HepG2 (cell line): Measurements from ENCODE around the gene ING2. TPM values are rescaled to one million over a fixed set of nuclear protein-coding genes. Genes with fewer than 3 reads are reported as not detected.

ENCODE experiments used
- ATAC-seq: fragments of 200-7000 bp; cut with Tn5 transposase; 3 replicates; pipeline ENCODE4 v1.9.1; 2020; ENCODE audit warnings: mild to moderate bottlenecking, moderate library complexity
- BruUV-seq: library from RNA; stranded (reverse); fragments of 400-500 nt; replicated peaks from 2 replicates; lab custom pipeline; 2021; lab: Mats Ljungman, UMichigan
- CTCF ChIA-PET: fragments of 300-600 bp; formaldehyde crosslinking; extraction: SDS; loops from one replicate; lab custom pipeline; 2021; ENCODE audit warnings: low total read pairs, inconsistent platforms, low intra/inter-chr PET ratio; lab: Yijun Ruan, JAX
- POLR2A ChIA-PET: fragments of 350-600 bp; sonication (Branson Sonifier 250); formaldehyde crosslinking; loops from one replicate; lab custom pipeline; 2020; ENCODE audit warnings: antibody characterized with exemption, inconsistent platforms; lab: Yijun Ruan, JAX
- DNase-seq: peaks from one replicate; pipeline ENCODE4 v3.0.0-alpha.2; 2015; ENCODE audit warnings: low spot score
- FAIRE-seq: peaks from 3 replicates; lab custom pipeline; 2011; peaks lifted over from hg19 to GRCh38; lab: Jason Lieb, UNC
- H2AFZ ChIP-seq: one replicate; pipeline ENCODE4 v1.6.1; 2011; ENCODE audit warnings: low read length, inconsistent platforms
- H3K27ac ChIP-seq: fragments of 300-600 bp; 3 replicates; pipeline ENCODE4 v1.8.0; 2011; ENCODE audit warnings: mixed run types, mild to moderate bottlenecking, mixed read lengths, low read length, inconsistent platforms; ENCODE audit not compliant: insufficient read depth; ENCODE audit errors: extremely low read length
- H3K27me3 ChIP-seq, 2 experiments: fragments of 200-600 bp in 1 of 2; 2 replicates in 1 of 2; 3 replicates in 1 of 2; pipeline versions ENCODE4 v1.6.0 to v1.8.0; 2011; ENCODE audit warnings: low read length in 2 of 2, mild to moderate bottlenecking in 2 of 2, moderate library complexity in 2 of 2, inconsistent platforms in 1 of 2; ENCODE audit not compliant: insufficient read depth in 2 of 2, control insufficient read depth in 1 of 2
- H3K36me3 ChIP-seq, 2 experiments: fragments of 200-600 bp in 1 of 2; replicated peaks in 1 of 2; 2 replicates in 1 of 2; 3 replicates in 1 of 2; pipeline versions ENCODE4 v1.5.1 to v1.8.0; 2011; ENCODE audit warnings: low read length in 2 of 2, inconsistent platforms in 1 of 2; ENCODE audit not compliant: insufficient read depth in 2 of 2, control insufficient read depth in 1 of 2
- H3K4me1 ChIP-seq: 2 replicates; pipeline ENCODE4 v1.5.1; 2012; ENCODE audit warnings: low read length, inconsistent platforms; ENCODE audit not compliant: insufficient read depth
- H3K4me2 ChIP-seq: 2 replicates; pipeline ENCODE4 v1.6.0; 2011; ENCODE audit warnings: low read depth, low read length, inconsistent platforms
- H3K4me3 ChIP-seq, 3 experiments: fragments of 200-600 bp in 1 of 3; sonication (generic), shearing (Covaris generic) in 1 of 3; replicated peaks in 1 of 3; 2 replicates each; pipeline ENCODE4 v1.5.1; 2011 to 2016; ENCODE audit warnings: low read length in 3 of 3, inconsistent platforms in 2 of 3, low read depth in 2 of 3, mild to moderate bottlenecking in 2 of 3, control low read depth in 1 of 3, mixed read lengths in 1 of 3; ENCODE audit not compliant: insufficient read depth in 1 of 3
- H3K79me2 ChIP-seq: one replicate; pipeline ENCODE4 v1.6.1; 2011; ENCODE audit warnings: low read length, inconsistent platforms; ENCODE audit not compliant: insufficient read depth
- H3K9ac ChIP-seq: 2 replicates; pipeline ENCODE4 v1.6.0; 2011; ENCODE audit warnings: mild to moderate bottlenecking, low read depth, low read length, inconsistent platforms; ENCODE audit not compliant: insufficient read depth
- H3K9me3 ChIP-seq: 2 replicates; pipeline ENCODE4 v1.5.1; 2012; ENCODE audit warnings: mild to moderate bottlenecking, low read length
- H4K20me1 ChIP-seq: 2 replicates; pipeline ENCODE4 v1.6.0; 2011; ENCODE audit warnings: inconsistent platforms, mild to moderate bottlenecking, low read length, moderate library complexity; ENCODE audit not compliant: insufficient read depth
- CENPX ChIP-seq: sonication (generic); formaldehyde crosslinking; IDR thresholded peaks from 2 replicates; pipeline ENCODE4 v1.9.0; 2021; ENCODE audit warnings: mild to moderate bottlenecking, missing genetic modification reagents, moderate library complexity
- CSRNP2 ChIP-seq: sonication (generic); formaldehyde crosslinking; conservative IDR thresholded peaks from 2 replicates; pipeline ENCODE4 v1.8.0; 2022; ENCODE audit warnings: low read depth, missing genetic modification reagents
- FOXJ3 ChIP-seq: sonication (generic); formaldehyde crosslinking; IDR thresholded peaks from 2 replicates; pipeline ENCODE4 v1.4.0; 2020; ENCODE audit warnings: missing genetic modification reagents, mild to moderate bottlenecking, borderline replicate concordance
- KAT7 ChIP-seq: IDR thresholded peaks from 2 replicates; pipeline ENCODE4 v1.6.1; 2018; ENCODE audit warnings: borderline replicate concordance, missing compliant biosample characterization
- MZF1 ChIP-seq: sonication (generic); formaldehyde crosslinking; IDR thresholded peaks from 2 replicates; pipeline ENCODE4 v1.8.1; 2023; ENCODE audit warnings: mild to moderate bottlenecking, missing genetic modification reagents, borderline replicate concordance
- RXRA ChIP-seq: sonication (generic); formaldehyde crosslinking; IDR thresholded peaks from 2 replicates; pipeline ENCODE4 v1.5.1; 2020; ENCODE audit warnings: missing genetic modification reagents
- SIN3A ChIP-seq: IDR thresholded peaks from 2 replicates; pipeline ENCODE4 v1.6.1; 2011; ENCODE audit warnings: low read depth, mild to moderate bottlenecking, control low read depth, low read length, borderline replicate concordance
- SPEN ChIP-seq: sonication (generic); formaldehyde crosslinking; IDR thresholded peaks from 2 replicates; pipeline ENCODE4 v1.5.1; 2020; ENCODE audit warnings: low read depth, mild to moderate bottlenecking, missing genetic modification reagents
- STAG1 ChIP-seq: sonication (generic); formaldehyde crosslinking; IDR thresholded peaks from 2 replicates; pipeline ENCODE4 v1.4.0; 2020; ENCODE audit warnings: missing genetic modification reagents
- TCF7 ChIP-seq: sonication (generic); IDR thresholded peaks from 2 replicates; pipeline ENCODE4 v1.6.1; 2016; ENCODE audit warnings: antibody characterized with exemption, low read depth
- ZMYM3 ChIP-seq: sonication (generic); formaldehyde crosslinking; IDR thresholded peaks from 2 replicates; pipeline ENCODE4 v1.5.1; 2020; ENCODE audit warnings: mild to moderate bottlenecking, missing genetic modification reagents
- ZNF124 ChIP-seq: sonication (generic); formaldehyde crosslinking; IDR thresholded peaks from 2 replicates; pipeline ENCODE4 v1.4.0; 2020; ENCODE audit warnings: missing genetic modification reagents
- ZNF546 ChIP-seq: sonication (generic); formaldehyde crosslinking; conservative IDR thresholded peaks from 2 replicates; pipeline ENCODE4 v1.8.1; 2023; ENCODE audit warnings: mild to moderate bottlenecking, missing genetic modification reagents
- ZUFSP ChIP-seq: sonication (generic); formaldehyde crosslinking; IDR thresholded peaks from 2 replicates; pipeline ENCODE4 v1.9.0; 2021; ENCODE audit warnings: missing genetic modification reagents, mild to moderate bottlenecking, borderline replicate concordance
- WGBS: methylation state at CpG from one replicate; pipeline ENCODE4 v1.1.6; 2017; ENCODE audit warnings: low lambda C conversion rate; 5-methylcytosine and 5-hydroxymethylcytosine counted together
- in situ Hi-C: cut with HindIII; loops from 2 replicates; pipeline ENCODE4 v1.10.0; 2017; ENCODE audit warnings: low pct_unique_long_range_greater_than_20kb; ENCODE audit not compliant: extremely low pct_ligation_motif_present
- intact Hi-C: fragments of 100-400 bp; cut with micrococcal nuclease; formaldehyde crosslinking; loops from one replicate; pipeline ENCODE4 v1.10.0; 2022; ENCODE audit not compliant: unreplicated experiment
- polyA plus RNA-seq, 8 experiments: library from polyadenylated mRNA; depleted of rRNA in 3 of 8; stranded (reverse) in 7 of 8; unstranded in 1 of 8; fragments of >200 nt; fragmentation: Illumina TruSeq in 4 of 8; extraction: Trizol in 4 of 8; gene quantifications; 2 replicates each; pipeline versions ENCODE4 v1.2.1 to v1.2.3, GENCODE V29; 2011 to 2016; ENCODE audit warnings: low read depth in 4 of 8, missing spikeins in 1 of 8, mixed read lengths in 1 of 8; ENCODE audit not compliant: insufficient read depth in 1 of 8
- total RNA-seq, 5 experiments: library from RNA; depleted of rRNA; stranded (reverse); fragments of >200 nt; fragmentation: Illumina TruSeq; extraction: Trizol; gene quantifications; 2 replicates each; pipeline ENCODE4 v1.2.3, GENCODE V29; 2016; ENCODE audit warnings: low read depth in 1 of 5

ING2 gene
- total and polyA plus RNA-seq, 2 of the 13 experiments (the other 11 are each of a cell fraction or from before 2014, with no cell fraction given), result 6.6 to 12.4 TPM

DNA sequence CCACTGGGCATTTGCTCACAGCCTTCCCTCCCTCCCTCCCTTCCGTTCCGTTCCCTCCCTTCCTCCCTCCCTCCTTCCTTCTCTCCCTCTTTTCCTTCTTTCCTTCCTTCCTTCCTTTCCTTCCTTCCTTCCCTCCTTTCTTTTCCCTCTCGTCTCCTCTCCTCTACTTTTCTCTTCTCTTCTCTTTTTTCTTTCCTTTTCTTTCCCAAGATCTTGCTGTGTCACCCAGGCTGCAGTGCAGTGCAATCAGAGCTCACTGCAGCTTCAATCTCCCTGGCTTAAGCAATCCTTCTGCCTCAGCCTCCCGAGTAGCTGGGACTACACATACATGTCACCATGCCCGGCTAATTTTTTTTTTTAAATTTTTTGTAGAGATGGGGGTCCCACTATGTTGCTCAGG, 26.7 kb upstream of the ING2 start:
- ATAC-seq (no peak), DNase-seq (no peak), FAIRE-seq (no peak)
- ChIA-PET POLR2A (no interaction called here), CTCF (no interaction called here)
- intact Hi-C loops, result no loop called here
- TF ChIP-seq KAT7, result no peak
- TF ChIP-seq SPEN (CRISPR knock-in tag), result no peak
- no peak for TF ChIP-seq MZF1 (CRISPR knock-in tag)
- no peak for TF ChIP-seq RXRA (CRISPR knock-in tag)
- no peak for TF ChIP-seq SIN3A
- no peak for TF ChIP-seq TCF7
- no peaks in the 10 kb centered on the region for H3K9me3 ChIP-seq
- H3K79me2 ChIP-seq, result no peaks in the 10 kb centered on the region
- H3K4me3 ChIP-seq, result no peak overlapping the region
- H3K27me3 ChIP-seq, result no peaks in the 10 kb centered on the region
- no peak overlapping the region for H3K4me2 ChIP-seq
- no peak overlapping the region for H3K27ac ChIP-seq
- H3K36me3 ChIP-seq, result no peaks in the 10 kb centered on the region
- WGBS, result 24% methylated on average over 5 of the region's 5 CpGs
- no peak overlapping the region for H3K9ac ChIP-seq
- H3K4me1 ChIP-seq, result no peaks in the 10 kb centered on the region
- BruUV-seq, result no TSS peak
- in situ Hi-C loops, result no loop called here
- no peaks in the 10 kb centered on the region for H4K20me1 ChIP-seq
- no peak overlapping the region for H2AFZ ChIP-seq

DNA sequence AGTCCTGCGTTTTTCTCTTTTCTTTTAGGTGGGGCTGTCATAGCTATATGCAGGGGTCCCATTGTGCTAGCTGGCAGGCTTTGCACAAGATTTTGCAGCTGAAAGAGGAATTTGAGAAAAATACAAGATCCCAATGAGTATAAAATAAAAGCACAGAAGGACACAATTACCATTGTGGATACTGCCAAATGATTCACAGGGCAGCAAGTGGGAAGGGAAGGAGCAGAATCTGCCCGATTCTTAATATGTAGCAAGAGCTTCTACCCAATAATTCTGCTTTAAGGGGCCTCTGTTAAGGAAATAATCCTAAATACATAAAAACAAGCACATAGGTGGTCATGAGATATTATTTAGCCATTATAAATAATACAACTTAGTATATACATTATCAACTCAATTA, 25.9 kb upstream of the ING2 start:
- no peak overlapping the region for H2AFZ ChIP-seq
- peaks cover 5% of the 10 kb centered on the region; the same call in 1 of the 2 replicates for H3K4me1 ChIP-seq
- in situ Hi-C loops, result no loop called here
- H3K36me3 ChIP-seq, result no peaks in the 10 kb centered on the region
- no peaks in the 10 kb centered on the region for H3K79me2 ChIP-seq
- WGBS, result 43% methylated on average over 2 of the region's 2 CpGs
- POLR2A ChIA-PET, result no interaction called here
- H3K27ac ChIP-seq, result no peak overlapping the region
- DNase-seq (no peak), ATAC-seq (no peak), FAIRE-seq (no peak)
- BruUV-seq, result no TSS peak
- H3K4me2 ChIP-seq, result no peak overlapping the region
- no peak for TF ChIP-seq CENPX (CRISPR knock-in tag)
- no peak for TF ChIP-seq FOXJ3
- no peak for TF ChIP-seq ZNF124 (CRISPR knock-in tag)
- TF ChIP-seq ZMYM3 (CRISPR knock-in tag), result no peak
- TF ChIP-seq ZUFSP (CRISPR knock-in tag), result no peak
- TF ChIP-seq STAG1 (CRISPR knock-in tag), result no peak
- TF ChIP-seq CSRNP2 (CRISPR knock-in tag), result no peak
- no peak for TF ChIP-seq ZNF546
- CTCF ChIA-PET, result no interaction called here
- H3K4me3 ChIP-seq, result no peak overlapping the region
- no peaks in the 10 kb centered on the region for H3K9me3 ChIP-seq
- intact Hi-C loops, result no loop called here
- H3K27me3 ChIP-seq, result no peaks in the 10 kb centered on the region
- H4K20me1 ChIP-seq, result no peaks in the 10 kb centered on the region
- no peak overlapping the region for H3K9ac ChIP-seq
